Ammon's horn (tissue), 1 donor: ENCODE results near the gene TMEM144.

Experiments
- DNase-seq: peaks from one replicate; pipeline ENCODE4 v3.0.0-alpha.2; 2016; ENCODE audit warnings: low spot score

TMEM144 gene

DNA sequence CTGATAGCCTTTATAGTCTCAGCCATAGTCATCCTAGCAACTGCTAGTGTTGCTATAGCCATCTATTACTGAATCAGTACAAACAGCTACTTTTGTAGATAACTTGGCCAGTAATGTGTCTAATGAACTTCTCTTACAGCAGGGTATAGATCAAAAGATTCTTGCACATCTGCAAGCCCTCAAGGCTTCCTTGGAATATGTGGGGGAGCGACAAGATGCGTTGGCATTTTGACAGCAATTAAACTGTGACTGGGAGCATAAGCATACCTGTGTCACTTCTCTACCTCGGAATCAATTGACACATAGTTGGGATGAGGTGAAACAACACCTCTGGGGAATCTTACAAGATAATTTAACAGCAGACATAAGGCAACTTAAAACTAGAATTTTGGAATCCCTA lies 87.6 kb downstream of the TMEM144 start:
- DNase-seq, result no peak

DNA sequence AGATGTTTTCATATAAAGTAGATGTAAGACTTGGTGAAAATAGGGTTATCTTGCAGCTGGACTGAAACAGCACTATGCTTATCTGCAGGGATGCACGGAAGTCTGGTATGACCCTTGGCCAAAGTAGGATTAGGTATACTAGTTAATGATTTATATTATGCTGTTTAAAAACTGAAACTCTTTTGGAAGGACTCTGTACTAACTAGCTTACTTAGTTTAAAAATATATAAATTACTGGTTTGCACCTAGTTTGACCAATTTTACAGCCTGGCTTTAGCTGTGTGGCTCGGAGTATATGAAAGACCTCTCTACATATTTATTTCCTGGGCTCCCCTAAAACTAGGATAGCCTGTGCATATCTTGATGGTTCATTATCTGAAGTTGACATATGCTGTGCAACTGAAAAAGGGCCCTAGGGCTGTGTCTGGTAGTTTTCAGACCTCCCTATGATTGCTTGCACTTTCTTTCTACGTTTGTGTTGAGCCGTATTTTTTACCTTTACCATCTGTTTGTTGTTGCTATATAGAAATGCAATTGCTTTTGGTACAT lies 89.2 kb downstream of the TMEM144 start:
- DNase-seq, result no peak

DNA sequence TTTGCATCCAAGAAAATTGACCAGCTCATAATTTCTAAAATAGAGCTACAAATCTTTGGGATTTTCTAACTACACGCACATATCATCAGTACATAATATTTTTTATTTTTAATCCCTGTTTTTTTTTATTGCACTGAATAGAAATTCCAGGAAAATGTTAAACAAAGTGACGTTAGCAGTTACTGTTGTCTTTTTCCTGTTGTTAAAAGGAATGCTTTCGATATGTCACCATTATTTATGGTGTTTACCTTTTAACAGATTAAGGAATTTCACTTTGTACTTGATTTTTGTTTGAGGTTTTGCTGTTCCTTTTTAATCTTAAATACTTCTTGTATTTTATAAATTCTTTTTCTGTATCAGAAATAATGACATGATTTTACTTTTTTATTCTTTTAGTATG lies 89.7 kb downstream of the TMEM144 start:
- no peak for DNase-seq

DNA sequence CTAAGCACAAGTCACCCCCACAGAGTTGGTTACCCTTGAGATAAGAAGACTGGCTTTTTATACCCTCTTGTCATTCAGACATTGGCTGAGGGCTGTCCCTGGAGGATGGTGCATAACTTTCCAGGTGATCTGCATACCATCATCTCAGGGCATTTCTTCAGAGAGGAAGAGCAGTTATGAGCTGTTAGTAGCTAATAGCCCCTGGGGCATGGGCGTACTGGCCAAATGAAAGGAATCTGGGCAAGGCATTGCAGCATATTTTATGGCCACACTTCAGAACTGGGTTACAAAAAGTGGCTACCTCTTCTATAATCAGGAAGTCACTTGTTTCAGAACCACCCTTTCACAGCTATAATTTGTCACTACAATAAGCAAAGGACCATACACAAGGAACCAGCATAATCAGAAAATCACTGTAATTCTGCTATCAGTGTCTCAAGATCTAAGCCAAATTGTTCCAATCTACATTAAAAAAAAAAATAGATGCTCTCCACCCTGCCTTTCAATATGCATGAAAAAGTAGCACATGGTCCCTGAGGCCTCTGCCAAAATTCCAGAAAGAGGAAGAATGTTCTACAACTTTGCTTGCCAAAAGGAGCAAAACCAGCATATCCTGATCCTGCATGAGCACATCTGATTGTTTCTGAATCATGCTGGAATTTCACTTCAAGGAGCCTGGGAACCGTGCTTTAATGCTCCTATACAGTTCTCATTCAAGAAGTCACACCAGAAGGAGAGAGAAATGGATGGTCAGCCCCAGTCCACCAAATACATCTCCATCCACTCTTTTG lies 92.0 kb downstream of the TMEM144 start:
- no peak for DNase-seq

DNA sequence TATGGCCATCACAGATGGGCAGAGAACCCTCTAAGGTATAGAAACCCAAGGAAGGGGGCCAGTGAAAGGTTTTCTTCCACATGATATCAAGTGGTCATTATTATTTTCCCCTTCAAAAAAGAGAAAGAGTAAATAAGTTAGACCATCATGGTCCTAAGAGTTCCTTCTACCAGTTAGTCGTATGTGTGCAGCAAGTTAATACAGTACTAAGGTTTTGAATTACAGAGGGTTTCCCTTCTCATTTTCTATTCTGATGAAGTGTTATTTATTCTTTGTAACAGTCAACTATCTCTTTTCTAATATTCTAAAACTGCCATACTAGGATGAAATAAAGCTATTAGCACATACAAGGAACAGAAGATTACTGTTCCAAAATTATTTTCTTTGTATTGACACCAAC lies 94.4 kb downstream of the TMEM144 start:
- DNase-seq, result no peak
